H7 (cell line): ENCODE results near the gene VAV2. TPM values are rescaled to one million over a fixed set of nuclear protein-coding genes. Genes with fewer than 3 reads are reported as not detected.
"Not testable (repeated sequence)": the region's sequence is repeated elsewhere in the genome, so short reads cannot be mapped to it uniquely, and the experiment has no call there.

Experiments
- DNase-seq: peaks from one replicate; pipeline ENCODE4 v3.0.0; 2012
- H3K27me3 ChIP-seq: 2 replicates; pipeline ENCODE4 v1.6.0; 2011; ENCODE audit warnings: mild to moderate bottlenecking, low read length; ENCODE audit not compliant: control insufficient read depth, insufficient read depth
- H3K36me3 ChIP-seq: replicated peaks from 2 replicates; pipeline ENCODE4 v1.5.1; 2011; ENCODE audit warnings: low read length; ENCODE audit not compliant: control insufficient read depth, insufficient read depth
- H3K4me3 ChIP-seq: 2 replicates; pipeline ENCODE4 v1.5.1; 2011; ENCODE audit warnings: low read depth, mild to moderate bottlenecking, control low read depth, low read length, moderate library complexity; ENCODE audit not compliant: insufficient read depth
- total RNA-seq: library from RNA; depleted of rRNA; stranded (reverse); fragments of >200 nt; shearing (Covaris generic); gene quantifications from 2 replicates; pipeline ENCODE4 v1.2.3, GENCODE V29; 2014

Gene VAV2
- total RNA-seq, 1 experiment from 2014 or later: 17.7 TPM

DNA sequence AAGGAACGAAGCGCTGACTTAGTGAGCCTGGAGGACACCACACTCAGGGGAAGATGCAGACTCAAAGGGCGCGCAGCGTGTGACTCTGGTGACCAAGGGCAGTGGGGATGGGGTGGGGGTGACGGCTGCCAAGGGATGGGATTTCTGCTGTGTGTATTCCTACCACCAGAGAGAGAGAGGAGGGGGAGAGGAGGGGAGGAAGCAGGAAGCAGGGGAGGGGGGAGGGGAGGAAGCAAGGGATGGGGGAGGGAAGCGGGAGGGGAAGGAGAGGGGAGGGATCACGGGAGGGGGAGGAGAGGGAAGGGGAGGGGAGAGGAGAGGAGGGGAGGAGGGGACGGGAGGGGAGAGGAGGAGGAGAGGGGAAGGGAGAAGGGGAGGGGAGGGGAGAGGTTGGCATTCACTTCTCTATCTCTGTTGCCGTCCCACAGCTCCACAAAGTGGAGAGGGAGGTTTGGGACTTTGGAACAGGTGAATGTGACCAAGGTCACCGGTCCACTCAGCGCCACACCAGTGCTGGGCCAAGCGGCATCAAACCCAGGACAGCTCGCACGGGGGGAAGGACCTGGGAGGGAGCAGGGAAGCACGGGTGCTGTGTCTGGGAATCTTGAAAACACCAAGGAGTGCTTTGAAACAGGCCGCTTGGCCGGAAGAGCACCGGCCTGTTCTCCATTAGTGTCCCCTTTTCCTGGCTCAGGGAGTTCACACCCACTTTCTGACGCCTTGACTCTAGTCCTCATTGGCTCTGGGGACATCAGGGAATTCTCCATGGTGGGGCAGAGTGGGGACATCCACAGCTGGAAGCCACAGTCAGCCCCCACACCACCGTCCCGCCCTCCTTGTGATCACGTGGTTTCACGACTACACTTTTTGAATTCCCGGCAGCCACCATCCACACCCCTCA lies 77.4 kb downstream of the VAV2 start:
- no peaks in the 10 kb centered on the region for H3K36me3 ChIP-seq
- DNase-seq: peak; percentile 82
- H3K27me3 ChIP-seq: no peaks in the 10 kb centered on the region
- H3K4me3 ChIP-seq: peak overlapping the region; percentile 12; the same call in 1 of the 2 replicates

- no peaks in the 10 kb centered on the region for H3K36me3 ChIP-seq
- H3K27me3 ChIP-seq: no peaks in the 10 kb centered on the region
- DNase-seq: no peak
- H3K4me3 ChIP-seq: no peak overlapping the region
Measured at GRCh38 chr9:133913571-133914369, 78.4 kb downstream of the VAV2 start.

- no peak for DNase-seq
- Histone ChIP-seq H3K4me3 (no peak overlapping the region), H3K36me3 (no peaks in the 10 kb centered on the region), H3K27me3 (no peaks in the 10 kb centered on the region)
Measured at GRCh38 chr9:133910855-133911514, 81.1 kb downstream of the VAV2 start.

DNA sequence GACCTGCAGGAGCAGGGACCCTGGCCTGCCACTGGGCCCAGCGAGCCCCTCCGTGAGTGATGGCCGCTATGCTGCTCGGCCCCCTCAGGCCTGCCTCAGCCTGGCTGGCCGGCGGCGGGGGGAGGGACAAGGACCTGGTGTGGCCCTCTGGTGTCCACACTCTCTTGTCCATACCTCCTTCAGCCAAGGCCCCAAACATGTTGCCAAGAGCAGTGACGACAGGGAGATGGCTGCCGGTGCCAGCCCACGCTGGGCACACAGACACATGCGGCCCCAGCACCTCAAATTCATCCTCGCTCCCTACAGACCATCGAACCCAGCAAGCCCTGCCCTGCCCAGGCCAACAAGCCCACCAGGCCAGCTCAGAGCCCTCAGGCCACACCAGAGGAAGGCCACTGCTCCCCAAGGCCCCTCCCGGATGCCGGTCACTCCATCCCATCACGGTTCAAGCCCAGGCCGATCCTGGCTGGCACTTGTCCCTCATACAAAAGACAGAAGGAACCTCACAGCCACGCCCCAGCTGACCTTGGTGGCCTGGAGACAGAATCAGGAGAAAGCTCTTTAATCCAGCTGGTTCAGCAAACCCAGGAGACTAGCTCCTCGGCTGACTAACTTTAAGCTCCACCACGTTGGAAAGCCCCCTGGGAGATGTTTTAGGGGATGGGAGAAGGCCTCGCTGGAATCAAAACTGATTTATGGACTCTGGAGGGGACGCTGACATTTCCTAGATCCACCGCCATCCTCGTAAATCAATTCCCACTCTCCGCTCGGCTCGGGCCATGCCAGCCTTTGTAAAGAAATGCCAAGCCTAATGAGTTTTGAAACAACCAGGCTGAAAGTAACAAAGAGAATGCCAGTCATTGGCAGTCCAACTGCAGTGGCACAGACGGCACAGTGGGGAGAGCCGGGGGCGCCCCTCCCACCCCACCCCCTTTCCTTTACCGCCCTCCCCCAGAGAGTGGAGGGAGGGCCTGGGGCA lies 84.9 kb downstream of the VAV2 start:
- no peak overlapping the region for H3K4me3 ChIP-seq
- H3K36me3 ChIP-seq: no peaks in the 10 kb centered on the region
- no peak for DNase-seq
- H3K27me3 ChIP-seq: no peaks in the 10 kb centered on the region

GRCh38 chr9:133906218-133906617 lies 85.9 kb downstream of the VAV2 start:
- Histone ChIP-seq H3K4me3 (no peak overlapping the region), H3K27me3 (no peaks in the 10 kb centered on the region), H3K36me3 (no peaks in the 10 kb centered on the region)
- no peak for DNase-seq

DNA sequence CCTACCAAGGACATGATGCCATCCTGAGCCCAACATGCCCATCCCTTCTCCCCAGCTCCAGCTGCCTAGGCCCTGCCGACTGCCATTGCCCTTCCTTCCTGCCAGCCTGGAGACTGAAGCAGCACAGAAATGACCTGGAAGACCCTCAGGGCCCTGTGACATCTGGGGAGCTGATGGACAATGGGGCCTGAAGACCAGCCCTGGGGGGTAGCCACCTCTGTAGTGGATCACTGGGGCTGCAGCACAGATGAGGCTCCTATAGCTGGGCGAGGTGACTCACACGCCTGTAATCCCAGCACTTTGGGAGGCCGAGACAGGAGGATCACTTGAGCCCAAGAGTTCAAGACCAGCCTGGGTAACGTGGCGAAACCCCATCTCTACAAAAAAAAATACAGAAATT lies 86.6 kb downstream of the VAV2 start:
- no peak for DNase-seq
- no peaks in the 10 kb centered on the region for H3K36me3 ChIP-seq
- H3K27me3 ChIP-seq: no peaks in the 10 kb centered on the region
- no peak overlapping the region for H3K4me3 ChIP-seq

DNA sequence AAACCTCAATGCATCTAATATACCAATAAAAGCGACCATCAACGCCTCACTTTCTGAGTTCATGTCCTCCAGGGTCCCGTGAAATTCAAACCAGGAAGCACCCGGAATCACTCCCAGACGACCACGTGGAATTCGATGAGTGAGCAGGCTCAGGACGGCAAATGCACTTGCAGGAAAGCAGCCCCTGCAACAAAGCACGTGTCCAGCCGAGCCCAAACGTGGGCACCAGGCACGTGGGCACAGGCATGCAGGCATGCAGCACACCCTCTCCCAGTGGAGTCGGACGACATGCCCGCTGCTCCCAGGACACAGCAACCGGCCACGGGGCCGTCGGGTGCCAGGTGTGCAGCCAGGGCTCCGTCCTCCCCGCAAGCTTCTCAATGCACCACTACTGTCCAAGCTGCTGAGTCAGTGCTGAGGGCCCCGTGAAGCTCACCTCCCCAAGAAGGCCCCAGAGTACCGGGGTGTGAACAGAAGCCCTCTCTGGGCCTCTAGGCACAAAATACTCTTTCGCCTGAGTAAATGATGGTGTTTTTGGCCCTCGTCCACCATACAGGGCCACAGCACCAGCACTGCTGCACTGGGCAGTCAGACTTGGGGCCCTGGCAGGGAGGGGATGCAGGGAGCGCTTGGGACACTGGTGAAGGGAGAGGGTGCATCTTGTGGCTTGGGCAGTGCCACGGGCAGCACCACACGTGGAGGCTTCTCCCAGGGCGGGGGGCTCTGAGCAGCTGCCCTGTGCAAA lies 87.6 kb downstream of the VAV2 start:
- no peaks in the 10 kb centered on the region for H3K27me3 ChIP-seq
- no peaks in the 10 kb centered on the region for H3K36me3 ChIP-seq
- DNase-seq: no peak
- H3K4me3 ChIP-seq: no peak overlapping the region

DNA sequence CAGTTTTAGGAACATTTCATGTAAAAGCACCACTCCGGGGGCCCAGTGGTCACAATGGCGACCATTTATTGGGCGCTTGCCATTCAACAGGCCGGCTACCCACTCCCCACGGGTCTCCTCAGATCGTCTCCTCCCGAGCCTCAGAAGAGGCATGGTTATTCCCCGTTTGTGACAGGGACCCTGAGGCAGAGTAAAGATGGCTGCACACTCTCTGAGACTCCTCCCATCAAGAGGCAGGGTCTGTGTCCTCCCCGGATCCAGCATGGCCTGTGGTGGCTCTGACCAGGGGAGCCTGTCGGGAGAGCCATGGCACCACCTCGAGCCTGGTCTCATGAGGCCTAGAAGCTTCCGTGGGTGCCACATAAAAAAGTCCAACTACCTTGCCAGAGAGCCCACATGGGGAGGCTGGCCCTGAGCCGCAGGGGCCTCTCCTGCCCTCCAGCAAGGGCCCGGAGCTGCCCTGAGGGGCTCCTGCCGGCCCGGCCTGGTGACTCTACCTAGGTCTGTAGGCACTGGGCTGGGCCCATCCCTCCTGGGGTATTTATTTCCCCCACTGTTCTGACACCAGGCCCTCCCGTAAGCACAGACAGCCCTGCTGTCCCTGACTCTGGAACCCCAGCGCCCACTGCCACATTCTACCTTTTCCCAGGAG lies 90.8 kb downstream of the VAV2 start:
- no peaks in the 10 kb centered on the region for H3K36me3 ChIP-seq
- no peak overlapping the region for H3K4me3 ChIP-seq
- H3K27me3 ChIP-seq: no peaks in the 10 kb centered on the region
- DNase-seq: no peak

- Histone ChIP-seq H3K4me3 (no peak overlapping the region), H3K36me3 (no peaks in the 10 kb centered on the region), H3K27me3 (no peaks in the 10 kb centered on the region)
- no peak for DNase-seq
Measured at GRCh38 chr9:133897675-133898074, 94.4 kb downstream of the VAV2 start.

GRCh38 chr9:133896007-133896406 lies 96.1 kb downstream of the VAV2 start:
- H3K27me3 ChIP-seq, DNase-seq, H3K36me3 ChIP-seq, H3K4me3 ChIP-seq: not testable (repeated sequence)

DNA sequence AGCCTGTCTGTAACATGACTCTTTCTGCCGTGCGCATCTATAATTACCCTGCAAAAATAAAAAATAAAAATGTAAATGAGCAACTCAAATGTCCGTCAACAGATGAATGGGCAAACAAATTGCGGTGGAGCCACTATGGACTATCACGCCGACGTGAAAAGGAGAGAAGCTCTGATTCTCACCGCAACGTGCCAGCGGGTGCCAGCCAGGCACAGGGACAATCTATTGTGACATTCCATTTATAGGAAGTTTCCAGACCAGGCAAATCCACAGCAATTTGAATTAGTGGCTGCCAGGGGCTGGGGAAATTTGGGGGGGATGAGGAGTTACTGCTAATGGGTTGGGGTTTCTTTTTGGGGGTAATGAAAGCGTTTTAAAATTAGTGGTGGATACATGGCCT lies 96.8 kb downstream of the VAV2 start:
- DNase-seq: no peak
- H3K4me3 ChIP-seq: no peak overlapping the region
- H3K27me3 ChIP-seq: no peaks in the 10 kb centered on the region
- no peaks in the 10 kb centered on the region for H3K36me3 ChIP-seq

GRCh38 chr9:133894377-133895321 lies 97.5 kb downstream of the VAV2 start:
- no peaks in the 10 kb centered on the region for H3K36me3 ChIP-seq
- no peak for DNase-seq

More at GRCh38 chr9:133894377-133895321, 97.5 kb downstream of the VAV2 start:
- Histone ChIP-seq H3K4me3 (no peak overlapping the region), H3K27me3 (no peaks in the 10 kb centered on the region)
